Measurements from ENCODE around the gene ITGA7.

The ITGA7 gene

GRCh38 chr12:55729819-55730818, 22.4 kb upstream of the ITGA7 start:
- H3K18ac ChIP-seq (ENCODE audit: low read length), result peak overlapping the region; percentile 15
- H3K27me3 ChIP-seq (ENCODE audit: insufficient read depth, low read length, poor library complexity), result no peaks in the 10 kb centered on the region
- DNase-seq, result peak; percentile 79
- H3K79me1 ChIP-seq (ENCODE audit: low read length), result peaks cover 17% of the 10 kb centered on the region
- no CpG with 5 or more reads among the region's 19 CpGs for WGBS (ENCODE audit: extremely low coverage, insufficient coverage, low lambda C conversion rate)
- no peak overlapping the region for H4K8ac ChIP-seq (ENCODE audit: low read depth, low read length)
- H3K4me3 ChIP-seq (ENCODE audit: low read length), result peak overlapping the region; percentile 12
- no peak overlapping the region for H3K4ac ChIP-seq (ENCODE audit: low read depth, low read length)
- no peak overlapping the region for H2BK120ac ChIP-seq (ENCODE audit: low read depth, low read length)
- H2BK15ac ChIP-seq (replicated peaks; ENCODE audit: low read depth), result no peak overlapping the region
- H3K23ac ChIP-seq (ENCODE audit: low read length), result no peak overlapping the region
- no peak overlapping the region for H2AK5ac ChIP-seq (ENCODE audit: low read length)
- no peak overlapping the region for H3K27ac ChIP-seq (ENCODE audit: low read depth, low read length)
- H3K36me3 ChIP-seq (ENCODE audit: control insufficient read depth, insufficient read depth, low read length), result peaks cover 5% of the 10 kb centered on the region
- peaks cover 19% of the 10 kb centered on the region for H3K79me2 ChIP-seq (ENCODE audit: control insufficient read depth, insufficient read depth, low read length)
- peak overlapping the region; percentile 92 for H3K4me2 ChIP-seq (ENCODE audit: low read length)
- peak overlapping the region; percentile 96 for H3K9ac ChIP-seq (ENCODE audit: low read length)
- no peak overlapping the region for H4K5ac ChIP-seq (ENCODE audit: low read length)
- H3K56ac ChIP-seq (ENCODE audit: low read length), result peak overlapping the region; percentile 99
- peak overlapping the region; percentile 71 for H2BK5ac ChIP-seq (ENCODE audit: low read length)
- H3K4me1 ChIP-seq (ENCODE audit: control insufficient read depth, low read depth, low read length), result peaks cover 5% of the 10 kb centered on the region

- H3K4me1 ChIP-seq (ENCODE audit: control insufficient read depth, low read depth, low read length), result peaks cover 5% of the 10 kb centered on the region
- peak within 1 kb of the TSS; percentile 31 for H2BK120ac ChIP-seq (ENCODE audit: low read depth, low read length)
- peak within 1 kb of the TSS; percentile 95 for H3K27ac ChIP-seq (ENCODE audit: low read depth, low read length)
- WGBS (ENCODE audit: extremely low coverage, insufficient coverage, low lambda C conversion rate), result no CpG with 5 or more reads among the region's 61 CpGs
- peak within 1 kb of the TSS; percentile 97 for H3K18ac ChIP-seq (ENCODE audit: low read length)
- H3K56ac ChIP-seq (ENCODE audit: low read length), result peak within 1 kb of the TSS; percentile 99
- peak within 1 kb of the TSS; percentile 81 for H3K4me3 ChIP-seq (ENCODE audit: low read length)
- H2BK5ac ChIP-seq (ENCODE audit: low read length), result peak within 1 kb of the TSS; percentile 86
- peak; percentile 95 for DNase-seq
- H3K4ac ChIP-seq (ENCODE audit: low read depth, low read length), result peak within 1 kb of the TSS; percentile 98
- no peaks in the 10 kb centered on the region for H3K27me3 ChIP-seq (ENCODE audit: insufficient read depth, low read length, poor library complexity)
- H2BK15ac ChIP-seq (replicated peaks; ENCODE audit: low read depth), result peak within 1 kb of the TSS; percentile 2
- peak within 1 kb of the TSS; percentile 96 for H3K9ac ChIP-seq (ENCODE audit: low read length)
- peak within 1 kb of the TSS; percentile 77 for H4K8ac ChIP-seq (ENCODE audit: low read depth, low read length)
- H3K4me2 ChIP-seq (ENCODE audit: low read length), result peak within 1 kb of the TSS; percentile 94
- H3K79me1 ChIP-seq (ENCODE audit: low read length), result peaks cover 17% of the 10 kb centered on the region
- peaks cover 19% of the 10 kb centered on the region for H3K79me2 ChIP-seq (ENCODE audit: control insufficient read depth, insufficient read depth, low read length)
- H4K5ac ChIP-seq (ENCODE audit: low read length), result no peak within 1 kb of the TSS
- H3K36me3 ChIP-seq (ENCODE audit: control insufficient read depth, insufficient read depth, low read length), result peaks cover 6% of the 10 kb centered on the region
- H2AK5ac ChIP-seq (ENCODE audit: low read length), result no peak within 1 kb of the TSS
- H3K23ac ChIP-seq (ENCODE audit: low read length), result no peak within 1 kb of the TSS
Observed at GRCh38 chr12:55728939-55729818, 21.5 kb upstream of the ITGA7 start, which contains the start of gene CD63. Gene CD63, minus strand, starts transcription at chr12:55729009. Its CDS starts 668 bp downstream, at chr12:55728341.

- Histone ChIP-seq H3K27ac (ENCODE audit: low read depth, low read length) (peak overlapping the region; percentile 95), H2BK15ac (replicated peaks; ENCODE audit: low read depth) (no peak overlapping the region), H4K8ac (ENCODE audit: low read depth, low read length) (peak overlapping the region; percentile 77), H3K79me2 (ENCODE audit: control insufficient read depth, insufficient read depth, low read length) (peaks cover 19% of the 10 kb centered on the region), H2AK5ac (ENCODE audit: low read length) (no peak overlapping the region), H3K4ac (ENCODE audit: low read depth, low read length) (peak overlapping the region; percentile 98), H3K79me1 (ENCODE audit: low read length) (peaks cover 17% of the 10 kb centered on the region), H2BK120ac (ENCODE audit: low read depth, low read length) (peak overlapping the region; percentile 31), H3K4me2 (ENCODE audit: low read length) (peak overlapping the region; percentile 94), H4K5ac (ENCODE audit: low read length) (no peak overlapping the region), H3K36me3 (ENCODE audit: control insufficient read depth, insufficient read depth, low read length) (peaks cover 8% of the 10 kb centered on the region), H2BK5ac (ENCODE audit: low read length) (peak overlapping the region; percentile 74), H3K4me3 (ENCODE audit: low read length) (peak overlapping the region; percentile 81), H3K18ac (ENCODE audit: low read length) (peak overlapping the region; percentile 97), H3K56ac (ENCODE audit: low read length) (peak overlapping the region; percentile 95), H3K4me1 (ENCODE audit: control insufficient read depth, low read depth, low read length) (peaks cover 5% of the 10 kb centered on the region), H3K27me3 (ENCODE audit: insufficient read depth, low read length, poor library complexity) (no peaks in the 10 kb centered on the region), H3K9ac (ENCODE audit: low read length) (peak overlapping the region; percentile 96), H3K23ac (ENCODE audit: low read length) (no peak overlapping the region)
- no CpG with 5 or more reads among the region's 61 CpGs for WGBS (ENCODE audit: extremely low coverage, insufficient coverage, low lambda C conversion rate)
- DNase-seq, result peak; percentile 46
Observed at GRCh38 chr12:55728186-55728938, 20.7 kb upstream of the ITGA7 start.

GRCh38 chr12:55727643-55728185, 20.0 kb upstream of the ITGA7 start:
- H3K4me1 ChIP-seq (ENCODE audit: control insufficient read depth, low read depth, low read length), result peaks cover 5% of the 10 kb centered on the region
- no CpG with 5 or more reads among the region's 9 CpGs for WGBS (ENCODE audit: extremely low coverage, insufficient coverage, low lambda C conversion rate)
- peak overlapping the region; percentile 96 for H3K9ac ChIP-seq (ENCODE audit: low read length)
- H3K27ac ChIP-seq (ENCODE audit: low read depth, low read length), result peak overlapping the region; percentile 95
- no peak overlapping the region for H2BK120ac ChIP-seq (ENCODE audit: low read depth, low read length)
- H2AK5ac ChIP-seq (ENCODE audit: low read length), result no peak overlapping the region
- H3K56ac ChIP-seq (ENCODE audit: low read length), result peak overlapping the region; percentile 95
- H3K4me2 ChIP-seq (ENCODE audit: low read length), result peak overlapping the region; percentile 94
- peak overlapping the region; percentile 97 for H3K18ac ChIP-seq (ENCODE audit: low read length)
- H3K4ac ChIP-seq (ENCODE audit: low read depth, low read length), result peak overlapping the region; percentile 98
- peaks cover 10% of the 10 kb centered on the region for H3K36me3 ChIP-seq (ENCODE audit: control insufficient read depth, insufficient read depth, low read length)
- no peak overlapping the region for H2BK15ac ChIP-seq (replicated peaks; ENCODE audit: low read depth)
- peak overlapping the region; percentile 5 for H4K8ac ChIP-seq (ENCODE audit: low read depth, low read length)
- DNase-seq, result no peak
- no peaks in the 10 kb centered on the region for H3K27me3 ChIP-seq (ENCODE audit: insufficient read depth, low read length, poor library complexity)
- H3K79me1 ChIP-seq (ENCODE audit: low read length), result peaks cover 17% of the 10 kb centered on the region
- peak overlapping the region; percentile 81 for H3K4me3 ChIP-seq (ENCODE audit: low read length)
- H2BK5ac ChIP-seq (ENCODE audit: low read length), result peak overlapping the region; percentile 74
- H3K23ac ChIP-seq (ENCODE audit: low read length), result no peak overlapping the region
- H4K5ac ChIP-seq (ENCODE audit: low read length), result no peak overlapping the region
- peaks cover 19% of the 10 kb centered on the region for H3K79me2 ChIP-seq (ENCODE audit: control insufficient read depth, insufficient read depth, low read length)

- Histone ChIP-seq H3K4me2 (ENCODE audit: low read length) (peak overlapping the region; percentile 94), H2BK15ac (replicated peaks; ENCODE audit: low read depth) (no peak overlapping the region), H3K4me1 (ENCODE audit: control insufficient read depth, low read depth, low read length) (peaks cover 5% of the 10 kb centered on the region), H2AK5ac (ENCODE audit: low read length) (no peak overlapping the region), H3K79me2 (ENCODE audit: control insufficient read depth, insufficient read depth, low read length) (peaks cover 19% of the 10 kb centered on the region), H4K5ac (ENCODE audit: low read length) (no peak overlapping the region), H3K9ac (ENCODE audit: low read length) (peak overlapping the region; percentile 96), H3K4me3 (ENCODE audit: low read length) (peak overlapping the region; percentile 81), H3K4ac (ENCODE audit: low read depth, low read length) (no peak overlapping the region), H3K36me3 (ENCODE audit: control insufficient read depth, insufficient read depth, low read length) (peaks cover 10% of the 10 kb centered on the region), H3K27me3 (ENCODE audit: insufficient read depth, low read length, poor library complexity) (no peaks in the 10 kb centered on the region), H3K18ac (ENCODE audit: low read length) (no peak overlapping the region), H2BK120ac (ENCODE audit: low read depth, low read length) (no peak overlapping the region), H3K79me1 (ENCODE audit: low read length) (peaks cover 17% of the 10 kb centered on the region), H3K23ac (ENCODE audit: low read length) (no peak overlapping the region), H2BK5ac (ENCODE audit: low read length) (no peak overlapping the region), H4K8ac (ENCODE audit: low read depth, low read length) (no peak overlapping the region), H3K56ac (ENCODE audit: low read length) (peak overlapping the region; percentile 95), H3K27ac (ENCODE audit: low read depth, low read length) (no peak overlapping the region)
- no CpG with 5 or more reads among the region's 10 CpGs for WGBS (ENCODE audit: extremely low coverage, insufficient coverage, low lambda C conversion rate)
- DNase-seq, result no peak
Observed at GRCh38 chr12:55726971-55727370, 19.3 kb upstream of the ITGA7 start.

All from mesendoderm (in vitro differentiated cells).